Thyroid gland (tissue), 4 donors: ENCODE measurements around the gene CENPF.
"Not testable (repeated sequence)": the region's sequence is repeated elsewhere in the genome, so short reads cannot be mapped to it uniquely, and the experiment has no call there.

ENCODE experiments used
- POLR2A ChIP-seq, 2 donors: fragments of 450-650 bp; IDR thresholded peaks; one replicate each; pipeline ENCODE4 v1.6.1; 2017; ENCODE audit warnings: antibody characterized with exemption in 2 of 2, mild to moderate bottlenecking in 2 of 2, moderate library complexity in 1 of 2
- TF ChIP-seq, protein P1 (sequence below), 6 experiments: fragments of 200-600 bp in 3 of 6; fragments of 450-650 bp in 3 of 6; sonication (generic) in 3 of 6; IDR thresholded peaks; one replicate each; pipeline ENCODE4 v1.5.1; 2016 to 2019; ENCODE audit warnings: antibody characterized with exemption in 6 of 6, mild to moderate bottlenecking in 2 of 6, inconsistent platforms in 1 of 6, moderate library complexity in 1 of 6

DNA sequence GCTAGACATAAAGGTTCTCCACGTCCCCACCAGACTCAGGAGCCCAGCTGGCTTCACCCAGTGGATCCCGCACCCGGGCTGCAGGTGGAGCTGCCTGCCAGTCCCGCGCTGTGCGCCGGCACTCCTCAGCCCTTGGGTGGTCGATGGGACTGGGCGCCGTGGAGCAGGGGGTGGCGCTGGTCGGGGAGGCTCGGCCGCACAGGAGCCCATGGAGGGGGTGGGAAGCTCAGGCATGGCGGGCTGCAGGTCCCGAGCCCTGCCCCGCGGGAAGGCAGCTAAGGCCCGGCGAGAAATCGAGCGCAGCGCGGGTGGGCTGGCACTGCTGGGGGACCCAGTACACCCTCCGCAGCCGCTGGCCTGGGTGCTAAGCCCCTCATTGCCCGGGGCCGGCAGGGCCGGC is 70.0 kb downstream of the CENPF start:
- TF ChIP-seq, protein P1, sequence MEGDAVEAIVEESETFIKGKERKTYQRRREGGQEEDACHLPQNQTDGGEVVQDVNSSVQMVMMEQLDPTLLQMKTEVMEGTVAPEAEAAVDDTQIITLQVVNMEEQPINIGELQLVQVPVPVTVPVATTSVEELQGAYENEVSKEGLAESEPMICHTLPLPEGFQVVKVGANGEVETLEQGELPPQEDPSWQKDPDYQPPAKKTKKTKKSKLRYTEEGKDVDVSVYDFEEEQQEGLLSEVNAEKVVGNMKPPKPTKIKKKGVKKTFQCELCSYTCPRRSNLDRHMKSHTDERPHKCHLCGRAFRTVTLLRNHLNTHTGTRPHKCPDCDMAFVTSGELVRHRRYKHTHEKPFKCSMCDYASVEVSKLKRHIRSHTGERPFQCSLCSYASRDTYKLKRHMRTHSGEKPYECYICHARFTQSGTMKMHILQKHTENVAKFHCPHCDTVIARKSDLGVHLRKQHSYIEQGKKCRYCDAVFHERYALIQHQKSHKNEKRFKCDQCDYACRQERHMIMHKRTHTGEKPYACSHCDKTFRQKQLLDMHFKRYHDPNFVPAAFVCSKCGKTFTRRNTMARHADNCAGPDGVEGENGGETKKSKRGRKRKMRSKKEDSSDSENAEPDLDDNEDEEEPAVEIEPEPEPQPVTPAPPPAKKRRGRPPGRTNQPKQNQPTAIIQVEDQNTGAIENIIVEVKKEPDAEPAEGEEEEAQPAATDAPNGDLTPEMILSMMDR (IDR thresholded peaks at IDR 0.05), result not testable (repeated sequence)
- TF ChIP-seq POLR2A (IDR thresholded peaks at IDR 0.05), result not testable (repeated sequence)
